Measurements from ENCODE around the gene TUBA8.
A peak's percentile ranks its signal among the peaks of the same experiment; 100 is the strongest.
"Not testable (repeated sequence)": the region's sequence is repeated elsewhere in the genome, so short reads cannot be mapped to it uniquely, and the experiment has no call there.

TUBA8 gene

GRCh38 chr22:18136563-18137320, 26.1 kb downstream of the TUBA8 start:
- DNase-seq, result no peak

- DNase-seq, result not testable (repeated sequence)
Observed at GRCh38 chr22:18141004-18141403, 30.4 kb downstream of the TUBA8 start.

GRCh38 chr22:18144105-18144504, 33.5 kb downstream of the TUBA8 start:
- no peak for DNase-seq

- no peak for DNase-seq
Observed at GRCh38 chr22:18145676-18146388, 35.2 kb downstream of the TUBA8 start.

- DNase-seq, result no peak
Observed at GRCh38 chr22:18146389-18146753, 35.8 kb downstream of the TUBA8 start.

GRCh38 chr22:18147791-18148190, 37.2 kb downstream of the TUBA8 start:
- DNase-seq, result no peak

- no peak for DNase-seq
Observed at GRCh38 chr22:18148293-18148965, 37.8 kb downstream of the TUBA8 start.

- no peak for DNase-seq
Observed at GRCh38 chr22:18152519-18152918, 41.9 kb downstream of the TUBA8 start.

GRCh38 chr22:18154821-18155390, 44.3 kb downstream of the TUBA8 start:
- DNase-seq, result no peak

GRCh38 chr22:18155546-18155945, 44.9 kb downstream of the TUBA8 start:
- not testable (repeated sequence) for DNase-seq

- DNase-seq, result peak; percentile 31
Observed at GRCh38 chr22:18156878-18157713, 46.5 kb downstream of the TUBA8 start.

- no peak for DNase-seq
Observed at GRCh38 chr22:18157714-18158028, 47.1 kb downstream of the TUBA8 start.

- not testable (repeated sequence) for DNase-seq
Observed at GRCh38 chr22:18160641-18161040, 50.0 kb downstream of the TUBA8 start.

GRCh38 chr22:18163843-18164242, 53.2 kb downstream of the TUBA8 start:
- DNase-seq, result not testable (repeated sequence)

- DNase-seq, result not testable (repeated sequence)
Observed at GRCh38 chr22:18164584-18164983, 54.0 kb downstream of the TUBA8 start.

- DNase-seq, result not testable (repeated sequence)
Observed at GRCh38 chr22:18165356-18165755, 54.7 kb downstream of the TUBA8 start.

GRCh38 chr22:18170284-18170683, 59.7 kb downstream of the TUBA8 start:
- not testable (repeated sequence) for DNase-seq

- DNase-seq, result not testable (repeated sequence)
Observed at GRCh38 chr22:18172203-18172602, 61.6 kb downstream of the TUBA8 start.

GRCh38 chr22:18172776-18173175, 62.2 kb downstream of the TUBA8 start:
- DNase-seq, result not testable (repeated sequence)

GRCh38 chr22:18173441-18173840, 62.8 kb downstream of the TUBA8 start:
- not testable (repeated sequence) for DNase-seq

All from central memory CD4-positive, alpha-beta T cell (primary cell).